Natural killer cell (primary cell): ENCODE measurements around the gene RNF224. TPM values are rescaled to one million over a fixed set of nuclear protein-coding genes. Genes with fewer than 3 reads are reported as not detected.

Experiments
- ATAC-seq, 3 donors: fragments of 150-1000 bp in 2 of 3; fragments of 200-7000 bp in 1 of 3; cut with Tn5 transposase; 1 replicate in 1 of 3; 2 replicates in 2 of 3; pipeline ENCODE4 v1.10.0; 2021; ENCODE audit warnings: mild to moderate bottlenecking in 2 of 3, moderate library complexity in 2 of 3
- DNase-seq, 2 donors: peaks; one replicate each; pipeline versions ENCODE4 v3.0.0 to v3.0.0-alpha.2; 2013 to 2021; ENCODE audit warnings: mixed read lengths in 1 of 2
- H3K27ac ChIP-seq: one replicate; pipeline ENCODE4 v1.5.1; 2013; ENCODE audit warnings: mild to moderate bottlenecking, low read length
- H3K27me3 ChIP-seq: one replicate; pipeline ENCODE4 v1.6.1; 2013; ENCODE audit warnings: low read length; ENCODE audit not compliant: control insufficient read depth, insufficient read depth
- H3K36me3 ChIP-seq: one replicate; pipeline ENCODE4 v1.6.1; 2013; ENCODE audit warnings: low read length; ENCODE audit not compliant: control insufficient read depth, insufficient read depth
- H3K4me1 ChIP-seq: one replicate; pipeline ENCODE4 v1.6.1; 2013; ENCODE audit warnings: low read length; ENCODE audit not compliant: control insufficient read depth, insufficient read depth
- H3K4me3 ChIP-seq: one replicate; pipeline ENCODE4 v1.5.1; 2013; ENCODE audit warnings: low read length
- H3K9me3 ChIP-seq: one replicate; pipeline ENCODE4 v1.6.1; 2013; ENCODE audit warnings: low read length; ENCODE audit not compliant: control insufficient read depth, insufficient read depth
- H3K27ac Mint-ChIP-seq, 2 donors: one replicate each; pipeline ENCODE4 v1.8.0; 2022; ENCODE audit warnings: mild to moderate bottlenecking in 2 of 2, mixed read lengths in 2 of 2, moderate library complexity in 1 of 2
- H3K27me3 Mint-ChIP-seq, 2 donors: one replicate each; pipeline ENCODE4 v1.8.0; 2022; ENCODE audit warnings: low read depth in 2 of 2, mixed read lengths in 2 of 2
- H3K36me3 Mint-ChIP-seq: one replicate; pipeline ENCODE4 v1.8.0; 2022; ENCODE audit warnings: mixed read lengths
- H3K4me1 Mint-ChIP-seq, 2 donors: one replicate each; pipeline ENCODE4 v1.8.0; 2022; ENCODE audit warnings: mixed read lengths in 2 of 2
- H3K4me3 Mint-ChIP-seq: one replicate; pipeline ENCODE4 v1.8.0; 2022; ENCODE audit warnings: mild to moderate bottlenecking, moderate library complexity, mixed read lengths
- H3K9me3 Mint-ChIP-seq, 2 donors: one replicate each; pipeline ENCODE4 v1.8.0; 2022; ENCODE audit warnings: mixed read lengths in 2 of 2
- CTCF ChIP-seq: fragments of 200-600 bp; IDR thresholded peaks from one replicate; pipeline ENCODE4 v1.8.0; 2022; ENCODE audit warnings: antibody characterized with exemption
- WGBS: methylation state at CpG from one replicate; pipeline ENCODE4 v1.1.7; 2013; ENCODE audit warnings: missing lambda C conversion rate; ENCODE audit not compliant: insufficient coverage; 5-methylcytosine and 5-hydroxymethylcytosine counted together
- intact Hi-C: fragments of 100-400 bp; cut with micrococcal nuclease; formaldehyde crosslinking; loops from one replicate; pipeline ENCODE4 v1.14.2; 2022
- total RNA-seq, 4 donors: library from RNA; stranded (reverse); fragments of 120-200 nt in 1 of 4; gene quantifications; one replicate each; pipeline versions ENCODE4 v1.2.3 to v1.2.4, GENCODE V29; 2013 to 2022

Gene RNF224
- total RNA-seq, 3 donors from 2014 or later (not counting 1 experiment from before 2014, with no cell fraction given) = not detected

GRCh38 chr9:137277329-137278041 is 50.2 kb downstream of the RNF224 start, which contains the start of gene TOR4A:
Gene TOR4A, plus strand, starts transcription at chr9:137277726. Its CDS starts 964 bp downstream, at chr9:137278690.
- Histone ChIP-seq H3K36me3 (peaks cover 14% of the 10 kb centered on the region), H3K4me3 (peak within 1 kb of the TSS; percentile 92), H3K4me1 (peaks cover 43% of the 10 kb centered on the region), H3K9me3 (no peaks in the 10 kb centered on the region), H3K27ac (peak within 1 kb of the TSS; percentile 77), H3K27me3 (no peaks in the 10 kb centered on the region)
- WGBS = 4% methylated on average over 22 of the region's 25 CpGs
- H3K27ac Mint-ChIP-seq = peak within 1 kb of the TSS; percentile 72 to 91
- TF ChIP-seq CTCF = no peak
- H3K4me1 Mint-ChIP-seq = peaks cover 9 to 40% of the 10 kb centered on the region in 2 donors
- H3K36me3 Mint-ChIP-seq = no peaks in the 10 kb centered on the region
- peak within 1 kb of the TSS; percentile 96 for H3K4me3 Mint-ChIP-seq
- no peaks in the 10 kb centered on the region for H3K27me3 Mint-ChIP-seq
- H3K9me3 Mint-ChIP-seq = no peaks in the 10 kb centered on the region
- intact Hi-C loops = no loop called here
- ATAC-seq (peak; percentile 70 to 86 (median 79)), DNase-seq (peak; percentile 41 to 56)

GRCh38 chr9:137278061-137278701 is 50.9 kb downstream of the RNF224 start:
- TF ChIP-seq CTCF = no peak
- Histone ChIP-seq H3K9me3 (no peaks in the 10 kb centered on the region), H3K27me3 (no peaks in the 10 kb centered on the region), H3K27ac (peak overlapping the region; percentile 77), H3K4me1 (peaks cover 43% of the 10 kb centered on the region), H3K4me3 (peak overlapping the region; percentile 92), H3K36me3 (peaks cover 11% of the 10 kb centered on the region)
- peak; percentile 12 to 24 (median 12) for ATAC-seq
- intact Hi-C loops = no loop called here
- H3K4me1 Mint-ChIP-seq = peaks cover 13 to 43% of the 10 kb centered on the region in 2 donors
- no peaks in the 10 kb centered on the region for H3K36me3 Mint-ChIP-seq
- no peaks in the 10 kb centered on the region for H3K9me3 Mint-ChIP-seq
- no peaks in the 10 kb centered on the region for H3K27me3 Mint-ChIP-seq
- no peak for DNase-seq
- 16% methylated on average over 54 of the region's 54 CpGs for WGBS
- H3K4me3 Mint-ChIP-seq = peak overlapping the region; percentile 96
- H3K27ac Mint-ChIP-seq = peak overlapping the region; percentile 72 to 91

Other genes starting within 250 kb of the RNF224 start
- 100 to 1,000 TPM; 157 to 361 (median 296) TPM for gene PTGDS, start 250.0 kb upstream of the RNF224 start, total RNA-seq
- gene LCNL1, start 244.5 kb upstream of the RNF224 start, total RNA-seq = 1 to 10 TPM; 4.9 to 8.4 (median 8.2) TPM
- gene PAXX, start 235.1 kb upstream of the RNF224 start, total RNA-seq = 100 to 1,000 TPM; 161 to 188 (median 161) TPM
- gene CLIC3, start 230.9 kb upstream of the RNF224 start, total RNA-seq = 100 to 1,000 TPM; 144 to 286 (median 161) TPM
- 100 to 1,000 TPM; 356 to 416 (median 357) TPM for gene ABCA2, start 199.3 kb upstream of the RNF224 start, total RNA-seq
- gene FUT7, start 195.4 kb upstream of the RNF224 start, total RNA-seq = 1 to 10 TPM in 2 of 3 donors, under 1 TPM in 1; 0.99 to 5.1 (median 3.9) TPM
- 1 to 10 TPM in 2 of 3 donors, under 1 TPM in 1; 0.87 to 5.6 (median 3.4) TPM for gene NPDC1, start 181.3 kb upstream of the RNF224 start, total RNA-seq
- gene ENTPD2, start 173.4 kb upstream of the RNF224 start, total RNA-seq = not detected
- 1 to 10 TPM in 2 of 3 donors, under 1 TPM in 1; 0.59 to 2.6 (median 1.0) TPM for gene SAPCD2, start 156.9 kb upstream of the RNF224 start, total RNA-seq
- gene UAP1L1, start 150.0 kb upstream of the RNF224 start, total RNA-seq = 10 to 100 TPM; 10.5 to 25.8 (median 19.3) TPM
- gene MAN1B1, start 140.5 kb upstream of the RNF224 start, total RNA-seq = 10 to 100 TPM; 75.1 to 99.4 (median 80.4) TPM
- gene DPP7, start 112.8 kb upstream of the RNF224 start, total RNA-seq = 100 to 1,000 TPM; 233 to 264 (median 251) TPM
- gene GRIN1, start 88.3 kb upstream of the RNF224 start, total RNA-seq = not detected
- gene LRRC26, start 57.5 kb upstream of the RNF224 start, total RNA-seq = not detected
- not detected for gene TMEM210, start 55.4 kb upstream of the RNF224 start, total RNA-seq
- gene ANAPC2, start 38.9 kb upstream of the RNF224 start, total RNA-seq = 100 to 1,000 TPM; 146 to 172 (median 171) TPM
- gene SSNA1, start 38.8 kb upstream of the RNF224 start, total RNA-seq = 10 to 100 TPM; 45.1 to 53.5 (median 52.2) TPM
- 10 to 100 TPM in 1 of 3 donors, 1 to 10 TPM in 2; 8.2 to 10.6 (median 8.4) TPM for gene TPRN, start 26.8 kb upstream of the RNF224 start, total RNA-seq
- 10 to 100 TPM; 22.1 to 30.5 (median 27.1) TPM for gene TMEM203, start 21.9 kb upstream of the RNF224 start, total RNA-seq
- 10 to 100 TPM; 31.1 to 36.0 (median 31.9) TPM for gene NDOR1, start 21.8 kb upstream of the RNF224 start, total RNA-seq
- 1 to 10 TPM in 1 of 3 donors, under 1 TPM in 2; 0.82 to 1.6 (median 0.93) TPM for gene RNF208, start 5.3 kb upstream of the RNF224 start, total RNA-seq
- under 1 TPM in 1 of 3 donors, not detected in 2; 0.38 TPM for gene CYSRT1, start 2.3 kb upstream of the RNF224 start, total RNA-seq
- gene SLC34A3, start 3.4 kb downstream of the RNF224 start, total RNA-seq = not detected
- 100 to 1,000 TPM in 1 of 3 donors, 10 to 100 TPM in 2; 84.4 to 121 (median 93.9) TPM for gene TUBB4B, start 13.8 kb downstream of the RNF224 start, total RNA-seq
- gene STPG3, start 23.8 kb downstream of the RNF224 start, total RNA-seq = not detected
- gene NELFB, start 27.8 kb downstream of the RNF224 start, total RNA-seq = 10 to 100 TPM; 42.9 to 53.8 (median 52.6) TPM
- gene TOR4A, start 50.2 kb downstream of the RNF224 start, total RNA-seq = 10 to 100 TPM; 16.3 to 24.6 (median 19.2) TPM
- gene NRARP, start 74.8 kb downstream of the RNF224 start, total RNA-seq = 1 to 10 TPM in 2 of 3 donors, under 1 TPM in 1; 0.88 to 2.3 (median 1.2) TPM
- 10 to 100 TPM; 28.0 to 35.3 (median 29.6) TPM for gene EXD3, start 195.7 kb downstream of the RNF224 start, total RNA-seq
- gene NOXA1, start 195.9 kb downstream of the RNF224 start, total RNA-seq = 1 to 10 TPM; 4.7 to 10.0 (median 7.7) TPM
- gene ENTPD8, start 213.9 kb downstream of the RNF224 start, total RNA-seq = not detected
- gene NSMF, start 231.8 kb downstream of the RNF224 start, total RNA-seq = 100 to 1,000 TPM in 1 of 3 donors, 10 to 100 TPM in 2; 78.1 to 111 (median 87.8) TPM